ENCODE results near the gene MMP24OS. TPM values are rescaled to one million over a fixed set of nuclear protein-coding genes. Genes with fewer than 3 reads are reported as not detected.

MMP24OS gene
- total and polyA plus RNA-seq, 10 of the 15 experiments (the other 5 are each of a cell fraction or from before 2014, with no cell fraction given) = 2.0 to 30.9 (median 10.9) TPM

DNA sequence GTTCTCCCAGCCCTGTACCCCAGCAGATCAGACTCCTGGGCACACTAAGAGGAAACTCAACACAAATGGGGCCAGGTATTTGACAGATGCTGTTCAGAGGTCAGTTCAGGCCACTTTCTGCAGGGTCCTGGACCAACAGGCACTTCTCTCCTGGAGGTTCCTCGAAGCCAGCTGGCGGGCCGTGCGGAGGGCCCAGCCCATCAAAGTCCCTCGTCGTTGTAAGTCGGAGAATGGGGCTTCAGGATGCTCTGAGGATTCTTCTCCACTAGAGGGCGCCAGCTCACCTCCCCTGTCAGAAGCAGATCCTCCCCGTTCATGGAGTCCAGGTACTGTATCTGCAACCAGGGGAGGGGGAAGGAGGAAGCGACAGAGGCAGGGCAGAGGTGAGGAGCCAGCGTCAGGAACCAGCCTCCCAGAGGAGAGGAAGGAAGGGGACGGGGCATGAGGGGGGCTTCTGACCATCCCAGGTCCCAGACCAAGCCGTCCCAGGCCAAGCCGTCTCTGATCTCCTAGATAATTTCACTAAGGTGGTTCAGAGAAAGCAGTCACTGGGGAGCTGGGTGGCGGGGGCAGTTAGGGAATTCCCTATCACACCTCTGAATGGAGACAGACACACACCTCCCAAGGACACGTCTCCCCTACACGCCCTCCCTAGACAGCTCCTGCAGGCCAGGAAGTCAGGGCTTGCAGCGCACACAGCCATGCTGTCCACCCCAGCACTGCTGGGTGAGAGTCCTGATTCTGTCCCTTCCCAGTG, 26.0 kb upstream of the MMP24OS start (continued):
- TF ChIP-seq, protein P1, sequence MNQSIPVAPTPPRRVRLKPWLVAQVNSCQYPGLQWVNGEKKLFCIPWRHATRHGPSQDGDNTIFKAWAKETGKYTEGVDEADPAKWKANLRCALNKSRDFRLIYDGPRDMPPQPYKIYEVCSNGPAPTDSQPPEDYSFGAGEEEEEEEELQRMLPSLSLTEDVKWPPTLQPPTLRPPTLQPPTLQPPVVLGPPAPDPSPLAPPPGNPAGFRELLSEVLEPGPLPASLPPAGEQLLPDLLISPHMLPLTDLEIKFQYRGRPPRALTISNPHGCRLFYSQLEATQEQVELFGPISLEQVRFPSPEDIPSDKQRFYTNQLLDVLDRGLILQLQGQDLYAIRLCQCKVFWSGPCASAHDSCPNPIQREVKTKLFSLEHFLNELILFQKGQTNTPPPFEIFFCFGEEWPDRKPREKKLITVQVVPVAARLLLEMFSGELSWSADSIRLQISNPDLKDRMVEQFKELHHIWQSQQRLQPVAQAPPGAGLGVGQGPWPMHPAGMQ (IDR thresholded peaks at IDR 0.05; ENCODE audit: borderline replicate concordance) = no peak
- TF ChIP-seq, protein P2, sequence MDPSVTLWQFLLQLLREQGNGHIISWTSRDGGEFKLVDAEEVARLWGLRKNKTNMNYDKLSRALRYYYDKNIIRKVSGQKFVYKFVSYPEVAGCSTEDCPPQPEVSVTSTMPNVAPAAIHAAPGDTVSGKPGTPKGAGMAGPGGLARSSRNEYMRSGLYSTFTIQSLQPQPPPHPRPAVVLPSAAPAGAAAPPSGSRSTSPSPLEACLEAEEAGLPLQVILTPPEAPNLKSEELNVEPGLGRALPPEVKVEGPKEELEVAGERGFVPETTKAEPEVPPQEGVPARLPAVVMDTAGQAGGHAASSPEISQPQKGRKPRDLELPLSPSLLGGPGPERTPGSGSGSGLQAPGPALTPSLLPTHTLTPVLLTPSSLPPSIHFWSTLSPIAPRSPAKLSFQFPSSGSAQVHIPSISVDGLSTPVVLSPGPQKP (IDR thresholded peaks at IDR 0.05; ENCODE audit: low read depth, low read length) = no peak
- no peak for TF ChIP-seq ZNF24 (IDR thresholded peaks at IDR 0.05)
- 0 out of 2 replicates have a peak, but pooled peaks have one; percentile 17 for TF ChIP-seq CREM (IDR thresholded peaks at IDR 0.05; ENCODE audit: low read depth)

DNA sequence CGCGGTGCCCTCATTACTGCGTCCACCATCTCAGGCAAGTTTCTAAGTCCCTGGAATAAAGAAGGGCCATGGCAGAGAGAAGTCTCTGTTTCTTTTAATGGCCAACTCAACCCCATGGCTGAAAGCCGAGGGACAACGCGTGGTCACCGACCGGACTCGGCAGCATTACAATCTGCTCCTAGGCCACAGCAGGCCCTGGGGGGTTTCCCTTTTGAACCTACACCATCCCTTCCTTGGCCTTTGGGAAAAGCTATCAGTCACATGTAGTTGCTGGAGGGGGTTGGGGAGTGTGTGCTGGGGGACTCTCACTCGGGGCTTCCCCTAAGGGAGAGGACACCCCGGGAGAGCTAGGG, 25.4 kb upstream of the MMP24OS start:
- H3K27me3 ChIP-seq (replicated peaks in 1 of 2; ENCODE audit: control insufficient read depth in 2 of 2, insufficient read depth in 2 of 2, low read length in 1 of 2) = no peaks in the 10 kb centered on the region
- intact Hi-C loops (cut with micrococcal nuclease; ENCODE audit: unreplicated experiment) (loop anchor here (1.0 kb wide), 1 partner anchor 136 kb away; no protein-coding TSS in a partner anchor), in situ Hi-C loops (cut with MboI) (loop anchor here (5.0 kb wide), 1 partner anchor 144 kb away; no protein-coding TSS in a partner anchor)
- ChIA-PET CTCF (interaction anchor here (0.7 to 7.3 kb wide), 20 partner anchors 8 to 591 kb away, joined by 3 to 81 read pairs (median 5); partner anchors contain the start of genes EIF6, FAM83C and MMP24OS), RAD21 (ENCODE audit: unreplicated experiment) (interaction anchor here (0.9 to 2.2 kb wide), 6 partner anchors 11 to 144 kb away, joined by 3 to 8 read pairs (median 4); no protein-coding TSS in a partner anchor), POLR2A (interaction anchor here (0.8 to 1.2 kb wide), 2 partner anchors 26 to 28 kb away, joined by 3 to 4 read pairs; no protein-coding TSS in a partner anchor), SMC1A (ENCODE audit: uncharacterized antibody, unreplicated experiment) (interaction anchor here (0.8 to 2.7 kb wide), 4 partner anchors 24 to 157 kb away, joined by 3 to 9 read pairs (median 5); no protein-coding TSS in a partner anchor)
- H3K9ac ChIP-seq (ENCODE audit: control insufficient read depth, insufficient read depth, low read length) = no peak overlapping the region
- DNase-seq (ENCODE audit: low read depth, low spot score) (no peak), ATAC-seq (no peak), FAIRE-seq (no peak)
- H2AFZ ChIP-seq (ENCODE audit: control insufficient read depth, low read depth, low read length) = no peak overlapping the region
- H3K9me3 ChIP-seq (replicated peaks; ENCODE audit: control insufficient read depth, insufficient read depth, low read length) = no peaks in the 10 kb centered on the region
- H3K79me2 ChIP-seq (ENCODE audit: control insufficient read depth, insufficient read depth, low read length) = no peaks in the 10 kb centered on the region
- no peak overlapping the region for H3K4me2 ChIP-seq (ENCODE audit: control insufficient read depth, insufficient read depth)
- H3K4me3 ChIP-seq = no peak overlapping the region
- H4K20me1 ChIP-seq (ENCODE audit: control insufficient read depth, insufficient read depth) = no peaks in the 10 kb centered on the region
- WGBS (ENCODE audit: insufficient coverage, insufficient replicate concordance, low lambda C conversion rate, missing lambda C conversion rate) = 73% methylated on average over 11 of the region's 11 CpGs
- BruUV-seq (replicated peaks) = no TSS peak
- no peak overlapping the region for H3K27ac ChIP-seq (ENCODE audit: control insufficient read depth, insufficient read depth)
- peaks cover 3% of the 10 kb centered on the region for H3K4me1 ChIP-seq (ENCODE audit: control insufficient read depth, insufficient read depth, low read length)
- peaks cover 3 to 5% of the 10 kb centered on the region in 2 experiments; a peak in 2 of 4 replicates for H3K36me3 ChIP-seq (ENCODE audit: control insufficient read depth in 2 of 2, insufficient read depth in 2 of 2, low read length in 1 of 2)
- TF ChIP-seq LARP7 (IDR thresholded peaks at IDR 0.05) (no peak), HDGF (IDR thresholded peaks at IDR 0.05) (no peak), HDAC2 (IDR thresholded peaks at IDR 0.05) (no peak), GATAD2B (conservative IDR thresholded peaks at IDR 0.05; ENCODE audit: low read depth) (no peak), JUND (IDR thresholded peaks at IDR 0.05; ENCODE audit: low read depth, low read length) (no peak), MTA3 (IDR thresholded peaks at IDR 0.05; ENCODE audit: borderline replicate concordance, low read length) (no peak)
- TF ChIP-seq, protein P3, sequence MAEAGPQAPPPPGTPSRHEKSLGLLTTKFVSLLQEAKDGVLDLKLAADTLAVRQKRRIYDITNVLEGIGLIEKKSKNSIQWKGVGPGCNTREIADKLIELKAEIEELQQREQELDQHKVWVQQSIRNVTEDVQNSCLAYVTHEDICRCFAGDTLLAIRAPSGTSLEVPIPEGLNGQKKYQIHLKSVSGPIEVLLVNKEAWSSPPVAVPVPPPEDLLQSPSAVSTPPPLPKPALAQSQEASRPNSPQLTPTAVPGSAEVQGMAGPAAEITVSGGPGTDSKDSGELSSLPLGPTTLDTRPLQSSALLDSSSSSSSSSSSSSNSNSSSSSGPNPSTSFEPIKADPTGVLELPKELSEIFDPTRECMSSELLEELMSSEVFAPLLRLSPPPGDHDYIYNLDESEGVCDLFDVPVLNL (IDR thresholded peaks at IDR 0.05; ENCODE audit: low read depth, low read length) = no peak
- TF ChIP-seq, protein P4, sequence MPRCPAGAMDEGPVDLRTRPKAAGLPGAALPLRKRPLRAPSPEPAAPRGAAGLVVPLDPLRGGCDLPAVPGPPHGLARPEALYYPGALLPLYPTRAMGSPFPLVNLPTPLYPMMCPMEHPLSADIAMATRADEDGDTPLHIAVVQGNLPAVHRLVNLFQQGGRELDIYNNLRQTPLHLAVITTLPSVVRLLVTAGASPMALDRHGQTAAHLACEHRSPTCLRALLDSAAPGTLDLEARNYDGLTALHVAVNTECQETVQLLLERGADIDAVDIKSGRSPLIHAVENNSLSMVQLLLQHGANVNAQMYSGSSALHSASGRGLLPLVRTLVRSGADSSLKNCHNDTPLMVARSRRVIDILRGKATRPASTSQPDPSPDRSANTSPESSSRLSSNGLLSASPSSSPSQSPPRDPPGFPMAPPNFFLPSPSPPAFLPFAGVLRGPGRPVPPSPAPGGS (IDR thresholded peaks at IDR 0.05; ENCODE audit: borderline replicate concordance, insufficient read depth, low read depth, low read length, poor library complexity, severe bottlenecking) = no peak
- TF ChIP-seq, protein P5, sequence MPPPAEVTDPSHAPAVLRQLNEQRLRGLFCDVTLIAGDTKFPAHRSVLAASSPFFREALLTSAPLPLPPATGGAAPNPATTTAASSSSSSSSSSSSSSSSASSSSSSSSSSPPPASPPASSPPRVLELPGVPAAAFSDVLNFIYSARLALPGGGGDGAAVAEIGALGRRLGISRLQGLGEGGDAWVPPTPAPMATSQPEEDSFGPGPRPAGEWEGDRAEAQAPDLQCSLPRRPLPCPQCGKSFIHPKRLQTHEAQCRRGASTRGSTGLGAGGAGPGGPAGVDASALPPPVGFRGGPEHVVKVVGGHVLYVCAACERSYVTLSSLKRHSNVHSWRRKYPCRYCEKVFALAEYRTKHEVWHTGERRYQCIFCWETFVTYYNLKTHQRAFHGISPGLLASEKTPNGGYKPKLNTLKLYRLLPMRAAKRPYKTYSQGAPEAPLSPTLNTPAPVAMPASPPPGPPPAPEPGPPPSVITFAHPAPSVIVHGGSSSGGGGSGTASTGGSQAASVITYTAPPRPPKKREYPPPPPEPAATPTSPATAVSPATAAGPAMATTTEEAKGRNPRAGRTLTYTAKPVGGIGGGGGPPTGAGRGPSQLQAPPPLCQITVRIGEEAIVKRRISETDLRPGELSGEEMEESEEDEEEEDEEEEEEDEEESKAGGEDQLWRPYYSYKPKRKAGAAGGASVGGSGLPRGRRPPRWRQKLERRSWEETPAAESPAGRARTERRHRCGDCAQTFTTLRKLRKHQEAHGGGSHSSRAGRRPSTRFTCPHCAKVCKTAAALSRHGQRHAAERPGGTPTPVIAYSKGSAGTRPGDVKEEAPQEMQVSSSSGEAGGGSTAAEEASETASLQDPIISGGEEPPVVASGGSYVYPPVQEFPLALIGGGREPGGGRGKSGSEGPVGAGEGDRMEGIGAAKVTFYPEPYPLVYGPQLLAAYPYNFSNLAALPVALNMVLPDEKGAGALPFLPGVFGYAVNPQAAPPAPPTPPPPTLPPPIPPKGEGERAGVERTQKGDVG (CRISPR knock-in tag; IDR thresholded peaks at IDR 0.05) = no peak
